ENCODE measurements around the gene NSRP1.
"Not testable (repeated sequence)": the region's sequence is repeated elsewhere in the genome, so short reads cannot be mapped to it uniquely, and the experiment has no call there.

NSRP1 gene

DNA sequence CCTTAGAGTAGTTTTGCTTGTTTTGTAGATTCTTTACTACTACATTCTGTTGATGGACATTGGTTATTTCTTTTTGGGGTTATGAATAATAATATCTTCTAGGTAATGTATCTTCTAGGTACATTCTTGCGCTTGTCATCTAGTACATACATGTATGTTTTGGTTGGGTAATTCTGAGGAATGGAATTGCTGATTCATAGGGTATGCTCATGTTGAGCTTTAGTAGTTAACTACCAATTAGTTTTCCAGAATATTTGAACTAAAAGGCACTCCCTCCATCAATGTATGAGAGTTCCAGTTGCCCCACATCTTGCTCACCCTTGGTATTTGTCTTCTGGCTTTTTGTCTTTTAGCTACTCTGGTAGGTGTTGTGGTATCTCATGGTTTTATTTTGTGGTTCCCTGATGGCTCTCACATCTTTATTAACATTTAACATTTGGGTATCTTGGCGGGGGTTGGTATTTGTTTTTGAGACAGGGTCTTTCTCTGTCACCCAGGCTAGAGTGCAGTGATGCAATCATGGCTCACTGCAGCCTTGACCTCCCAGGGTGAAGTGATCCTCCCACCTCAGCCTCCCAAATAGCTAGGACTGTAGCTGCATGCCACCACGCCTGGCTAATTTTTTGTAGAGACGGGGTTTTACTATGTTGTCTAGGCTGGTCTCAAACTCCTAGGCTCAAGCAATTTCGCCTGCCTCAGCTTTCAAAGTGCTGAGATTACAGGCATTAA lies 71.8 kb downstream of the NSRP1 start:
- H3K27ac ChIP-seq: no peak overlapping the region
- TF ChIP-seq CTCF (conservative IDR thresholded peaks at IDR 0.05): no peak

DNA sequence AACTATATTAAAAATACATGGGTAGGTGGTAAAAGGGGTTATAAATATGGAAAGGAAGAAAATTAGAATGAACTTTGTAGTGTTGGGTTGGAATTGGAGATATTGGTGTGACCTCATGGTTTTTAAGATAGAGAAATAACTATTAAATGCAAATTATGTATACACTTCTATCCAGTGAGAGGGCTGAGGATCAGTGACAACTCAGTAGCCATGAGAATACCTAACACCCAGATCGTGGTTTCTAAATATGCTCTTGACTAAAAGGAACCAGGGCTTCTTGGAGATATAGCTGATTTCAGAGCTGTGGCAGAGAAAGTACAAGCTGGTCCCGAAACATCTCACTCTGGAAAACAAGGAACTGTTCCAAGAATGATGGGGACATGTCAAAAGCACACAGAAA lies 74.5 kb downstream of the NSRP1 start:
- no peak overlapping the region for H3K27ac ChIP-seq
- no peak for TF ChIP-seq CTCF (conservative IDR thresholded peaks at IDR 0.05)

GRCh38 chr17:30196504-30196903 lies 79.9 kb downstream of the NSRP1 start:
- TF ChIP-seq CTCF (conservative IDR thresholded peaks at IDR 0.05): no peak
- H3K27ac ChIP-seq: no peak overlapping the region

- no peak for TF ChIP-seq CTCF (conservative IDR thresholded peaks at IDR 0.05)
- H3K27ac ChIP-seq: no peak overlapping the region
Observed at GRCh38 chr17:30197416-30197815, 80.8 kb downstream of the NSRP1 start.

- no peak for TF ChIP-seq CTCF (conservative IDR thresholded peaks at IDR 0.05)
- H3K27ac ChIP-seq: no peak overlapping the region
Observed at GRCh38 chr17:30199600-30199999, 83.0 kb downstream of the NSRP1 start.

GRCh38 chr17:30200106-30200505 lies 83.5 kb downstream of the NSRP1 start:
- H3K27ac ChIP-seq: no peak overlapping the region
- TF ChIP-seq CTCF (conservative IDR thresholded peaks at IDR 0.05): no peak

GRCh38 chr17:30200656-30201055 lies 84.0 kb downstream of the NSRP1 start:
- not testable (repeated sequence) for H3K27ac ChIP-seq

GRCh38 chr17:30203471-30203981 lies 86.9 kb downstream of the NSRP1 start:
- peak overlapping the region; percentile 51; the same call in 1 of the 2 replicates for H3K27ac ChIP-seq
- peak; percentile 15; the same call in 1 of the 2 replicates for TF ChIP-seq CTCF (conservative IDR thresholded peaks at IDR 0.05)
